AG04450 (cell line): ENCODE measurements around the gene ITPRID2. TPM values are rescaled to one million over a fixed set of nuclear protein-coding genes. Genes with fewer than 3 reads are reported as not detected.

Source experiments
- CTCF ChIA-PET: fragments of 300-600, 350-600 bp; formaldehyde crosslinking; extraction: SDS; loops from one replicate; lab custom pipeline; 2022; ENCODE audit warnings: antibody characterized with exemption, inconsistent platforms; lab: Charles Lee
- POLR2A ChIA-PET: fragments of 350-600 bp; formaldehyde crosslinking; extraction: SDS; loops from one replicate; lab custom pipeline; 2021; ENCODE audit warnings: antibody characterized with exemption, inconsistent platforms; lab: Yijun Ruan, JAX
- DNase-seq: peaks from one replicate; pipeline ENCODE4 v3.0.0-alpha.2; 2011; ENCODE audit warnings: low read depth, low spot score
- H3K27ac ChIP-seq: one replicate; pipeline ENCODE4 v1.5.1; 2012; ENCODE audit warnings: low read depth, low read length, control low read depth
- H3K27me3 ChIP-seq: one replicate; pipeline ENCODE4 v1.6.0; 2012; ENCODE audit warnings: low read length; ENCODE audit not compliant: control insufficient read depth, insufficient read depth
- H3K4me3 ChIP-seq: 2 replicates; pipeline ENCODE4 v1.5.1; 2011; ENCODE audit warnings: mild to moderate bottlenecking, low read depth, low read length, control low read depth
- H3K9me3 ChIP-seq: 2 replicates; pipeline ENCODE4 v1.5.1; 2012; ENCODE audit warnings: low read length; ENCODE audit not compliant: control insufficient read depth, insufficient read depth
- CTCF ChIP-seq: IDR thresholded peaks from 2 replicates; pipeline ENCODE4 v1.5.1; 2011; ENCODE audit warnings: low read depth, low read length, control low read depth, inconsistent platforms
- polyA plus RNA-seq: library from polyadenylated mRNA; depleted of rRNA; stranded (reverse); fragments of >200 nt; gene quantifications from 2 replicates; pipeline ENCODE4 v1.2.3, GENCODE V29; 2011

Gene ITPRID2
- polyA plus RNA-seq, 1 experiment, result 110 TPM

GRCh38 chr2:181947273-181947672 is 55.7 kb downstream of the ITPRID2 start:
- TF ChIP-seq CTCF, result no peak
- CTCF ChIA-PET, result no interaction called here

GRCh38 chr2:181948227-181948626 is 56.7 kb downstream of the ITPRID2 start:
- H3K9me3 ChIP-seq, result no peaks in the 10 kb centered on the region
- no peak for DNase-seq
- POLR2A ChIA-PET, result interaction anchor here (0.6 kb wide), 1 partner anchor 482 kb away, joined by 3 read pairs; no protein-coding TSS in a partner anchor
- no peaks in the 10 kb centered on the region for H3K27me3 ChIP-seq
- no peak for TF ChIP-seq CTCF
- H3K4me3 ChIP-seq, result no peak overlapping the region
- no peak overlapping the region for H3K27ac ChIP-seq
- CTCF ChIA-PET, result interaction anchor here (0.7 to 0.8 kb wide), 3 partner anchors 129 to 1946 kb away, joined by 3 to 4 read pairs (median 3); no protein-coding TSS in a partner anchor

More at GRCh38 chr2:181947273-181947672, 55.7 kb downstream of the ITPRID2 start:
- no peak overlapping the region for H3K27ac ChIP-seq
- no peak for DNase-seq
- no peak overlapping the region for H3K4me3 ChIP-seq
- no peaks in the 10 kb centered on the region for H3K27me3 ChIP-seq
- no peaks in the 10 kb centered on the region for H3K9me3 ChIP-seq
- POLR2A ChIA-PET, result interaction anchor here (0.6 kb wide), 1 partner anchor 481 kb away, joined by 3 read pairs; no protein-coding TSS in a partner anchor

GRCh38 chr2:181949047-181949446 is 57.5 kb downstream of the ITPRID2 start:
- ChIA-PET CTCF (no interaction called here), POLR2A (no interaction called here)
- no peaks in the 10 kb centered on the region for H3K9me3 ChIP-seq
- no peak for TF ChIP-seq CTCF
- no peak overlapping the region for H3K27ac ChIP-seq
- no peaks in the 10 kb centered on the region for H3K27me3 ChIP-seq
- no peak overlapping the region for H3K4me3 ChIP-seq
- DNase-seq, result no peak

GRCh38 chr2:181952404-181953226 is 61.1 kb downstream of the ITPRID2 start:
- no peak for DNase-seq
- CTCF ChIA-PET, result interaction anchor here (1.0 to 1.4 kb wide), 6 partner anchors 25 to 210 kb away, joined by 3 to 8 read pairs (median 4); no protein-coding TSS in a partner anchor
- Histone ChIP-seq H3K9me3 (no peaks in the 10 kb centered on the region), H3K4me3 (no peak overlapping the region), H3K27ac (no peak overlapping the region), H3K27me3 (no peaks in the 10 kb centered on the region)
- no peak for TF ChIP-seq CTCF
- POLR2A ChIA-PET, result no interaction called here
